Left ventricle myocardium inferior (tissue), 1 donor: Measurements from ENCODE around the gene SHD. TPM values are rescaled to one million over a fixed set of nuclear protein-coding genes. Genes with fewer than 3 reads are reported as not detected.

Experiments used
- DNase-seq: peaks from one replicate; pipeline ENCODE4 v3.0.0-alpha.2; 2020
- H3K27ac ChIP-seq: fragments of 200-600 bp; replicated peaks from 2 replicates; pipeline ENCODE4 v1.8.0; 2021
- H3K27me3 ChIP-seq: fragments of 200-600 bp; 2 replicates; pipeline ENCODE4 v1.8.0; 2021; ENCODE audit warnings: low read depth
- H3K36me3 ChIP-seq: fragments of 200-600 bp; 2 replicates; pipeline ENCODE4 v1.8.0; 2021
- H3K4me1 ChIP-seq: fragments of 200-600 bp; 2 replicates; pipeline ENCODE4 v1.8.0; 2021
- H3K4me3 ChIP-seq: fragments of 200-600 bp; 2 replicates; pipeline ENCODE4 v1.8.0; 2021; ENCODE audit warnings: mild to moderate bottlenecking, moderate library complexity
- H3K9me3 ChIP-seq: fragments of 200-600 bp; replicated peaks from 2 replicates; pipeline ENCODE4 v1.8.0; 2021
- CTCF ChIP-seq: fragments of 200-600 bp; IDR thresholded peaks from 2 replicates; pipeline ENCODE4 v1.8.0; 2021; ENCODE audit warnings: antibody characterized with exemption, mild to moderate bottlenecking, borderline replicate concordance
- intact Hi-C: fragments of 100-400 bp; cut with micrococcal nuclease; formaldehyde crosslinking; loops from one replicate; pipeline ENCODE4 v1.11.0; 2022
- total RNA-seq: library from RNA; stranded (reverse); fragmentation: NEBNext Ultra II Directional; extraction: Animal tissue kit (Norgen Biotek cat#: 25700); gene quantifications from one replicate; pipeline ENCODE4 v1.2.1, GENCODE V29; 2021
- donor health status: DM: no; HTN: yes; CAD: no; lungs with severe emphysema.

Gene SHD
- total RNA-seq, 1 donor from 2014 or later = 0.16 TPM

GRCh38 chr19:4319067-4319718 lies 40.1 kb downstream of the SHD start:
- DNase-seq = no peak
- Histone ChIP-seq H3K4me3 (no peak overlapping the region), H3K27ac (no peak overlapping the region), H3K9me3 (peaks cover 4% of the 10 kb centered on the region), H3K27me3 (peaks cover 16% of the 10 kb centered on the region), H3K4me1 (peaks cover 3% of the 10 kb centered on the region), H3K36me3 (no peaks in the 10 kb centered on the region)
- intact Hi-C loops = no loop called here
- TF ChIP-seq CTCF = no peak

GRCh38 chr19:4320419-4320818 lies 41.4 kb downstream of the SHD start:
- Histone ChIP-seq H3K4me1 (no peaks in the 10 kb centered on the region), H3K9me3 (peaks cover 4% of the 10 kb centered on the region), H3K27ac (no peak overlapping the region), H3K4me3 (no peak overlapping the region), H3K27me3 (peaks cover 16% of the 10 kb centered on the region), H3K36me3 (no peaks in the 10 kb centered on the region)
- intact Hi-C loops = no loop called here
- DNase-seq = no peak
- no peak for TF ChIP-seq CTCF

- intact Hi-C loops = no loop called here
- Histone ChIP-seq H3K36me3 (no peaks in the 10 kb centered on the region), H3K27me3 (no peaks in the 10 kb centered on the region), H3K4me1 (peaks cover 16% of the 10 kb centered on the region), H3K9me3 (peaks cover 4% of the 10 kb centered on the region), H3K4me3 (no peak overlapping the region), H3K27ac (no peak overlapping the region)
- no peak for TF ChIP-seq CTCF
- no peak for DNase-seq
Observed at GRCh38 chr19:4322942-4323665, 44.0 kb downstream of the SHD start.

- intact Hi-C loops = no loop called here
- H3K27me3 ChIP-seq = no peaks in the 10 kb centered on the region
Observed at GRCh38 chr19:4323692-4324091, 44.6 kb downstream of the SHD start.

GRCh38 chr19:4324228-4324627 lies 45.2 kb downstream of the SHD start:
- Histone ChIP-seq H3K4me3 (no peak overlapping the region), H3K4me1 (peaks cover 22% of the 10 kb centered on the region), H3K27ac (no peak overlapping the region), H3K27me3 (no peaks in the 10 kb centered on the region), H3K36me3 (no peaks in the 10 kb centered on the region), H3K9me3 (peaks cover 4% of the 10 kb centered on the region)
- TF ChIP-seq CTCF = no peak
- intact Hi-C loops = no loop called here
- DNase-seq = no peak

More at GRCh38 chr19:4323692-4324091, 44.6 kb downstream of the SHD start:
- no peak for DNase-seq
- no peak for TF ChIP-seq CTCF
- Histone ChIP-seq H3K36me3 (no peaks in the 10 kb centered on the region), H3K27ac (no peak overlapping the region), H3K4me3 (no peak overlapping the region), H3K9me3 (peaks cover 4% of the 10 kb centered on the region), H3K4me1 (peaks cover 18% of the 10 kb centered on the region)
